Right atrium auricular region (tissue), 2 donors: Measurements from ENCODE around the gene LOXL4. TPM values are rescaled to one million over a fixed set of nuclear protein-coding genes. Genes with fewer than 3 reads are reported as not detected.
A peak's percentile ranks its signal among the peaks of the same experiment; 100 is the strongest.

Source experiments
- DNase-seq: peaks from one replicate; pipeline ENCODE4 v3.0.0-alpha.2; 2019; ENCODE audit warnings: low spot score
- H3K27ac ChIP-seq, 2 donors: fragments of 200-600 bp; sonication (generic); 1 replicate in 1 of 2; 2 replicates in 1 of 2; pipeline ENCODE4 v1.5.1; 2016 to 2019
- H3K27me3 ChIP-seq, 2 donors: fragments of 200-600 bp; sonication (generic); one replicate each; pipeline versions ENCODE4 v1.5.1 to v1.6.0; 2017 to 2019
- H3K36me3 ChIP-seq: fragments of 200-600 bp; sonication (generic); one replicate; pipeline ENCODE4 v1.5.1; 2016
- H3K4me1 ChIP-seq, 2 donors: fragments of 200-600 bp; sonication (generic); one replicate each; pipeline versions ENCODE4 v1.5.1 to v1.6.0; 2017 to 2019
- H3K4me3 ChIP-seq, 2 donors: fragments of 200-600 bp; sonication (generic); 1 replicate in 1 of 2; 2 replicates in 1 of 2; pipeline ENCODE4 v1.5.1; 2017 to 2019; ENCODE audit warnings: mild to moderate bottlenecking in 1 of 2, moderate library complexity in 1 of 2
- H3K9me3 ChIP-seq, 2 donors: fragments of 200-600 bp; sonication (generic); one replicate each; pipeline ENCODE4 v1.5.1; 2019
- total RNA-seq, 2 donors: library from RNA; depleted of rRNA; stranded (reverse); fragments of >200 nt; gene quantifications; one replicate each; pipeline ENCODE4 v1.1.0, GENCODE V29; 2016
- TF ChIP-seq, protein P1 (sequence below), 2 donors: fragments of 200-600 bp; sonication (generic); IDR thresholded peaks; one replicate each; pipeline ENCODE4 v1.5.1; 2019; ENCODE audit warnings: antibody characterized with exemption in 2 of 2

LOXL4 gene
- total RNA-seq, 2 donors from 2014 or later = 1.5 to 1.6 TPM

DNA sequence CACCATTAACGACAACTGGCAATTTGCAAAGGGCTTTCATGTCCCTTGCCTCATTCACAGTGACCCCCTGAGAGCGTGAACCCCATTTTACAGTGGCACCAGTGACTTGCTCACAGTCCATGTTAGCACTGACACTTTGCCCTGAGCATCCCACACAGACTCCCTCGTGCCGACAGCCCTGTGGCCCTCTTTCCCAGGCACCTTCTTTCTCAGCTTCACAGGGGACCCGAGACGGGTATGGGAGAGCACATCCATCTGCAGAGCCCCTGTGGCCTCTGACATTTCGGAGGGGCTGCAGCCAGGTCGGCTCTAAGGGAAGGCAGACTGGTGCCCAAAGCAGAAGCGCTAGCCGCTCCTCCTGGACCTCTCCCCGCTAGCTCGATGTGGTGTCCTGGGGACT, 10.8 kb downstream of the LOXL4 start:
- H3K36me3 ChIP-seq = no peaks in the 10 kb centered on the region
- no peak overlapping the region for H3K27ac ChIP-seq
- H3K9me3 ChIP-seq = no peaks in the 10 kb centered on the region
- no peak overlapping the region for H3K4me3 ChIP-seq
- no peaks in the 10 kb centered on the region for H3K27me3 ChIP-seq
- TF ChIP-seq, protein P1, sequence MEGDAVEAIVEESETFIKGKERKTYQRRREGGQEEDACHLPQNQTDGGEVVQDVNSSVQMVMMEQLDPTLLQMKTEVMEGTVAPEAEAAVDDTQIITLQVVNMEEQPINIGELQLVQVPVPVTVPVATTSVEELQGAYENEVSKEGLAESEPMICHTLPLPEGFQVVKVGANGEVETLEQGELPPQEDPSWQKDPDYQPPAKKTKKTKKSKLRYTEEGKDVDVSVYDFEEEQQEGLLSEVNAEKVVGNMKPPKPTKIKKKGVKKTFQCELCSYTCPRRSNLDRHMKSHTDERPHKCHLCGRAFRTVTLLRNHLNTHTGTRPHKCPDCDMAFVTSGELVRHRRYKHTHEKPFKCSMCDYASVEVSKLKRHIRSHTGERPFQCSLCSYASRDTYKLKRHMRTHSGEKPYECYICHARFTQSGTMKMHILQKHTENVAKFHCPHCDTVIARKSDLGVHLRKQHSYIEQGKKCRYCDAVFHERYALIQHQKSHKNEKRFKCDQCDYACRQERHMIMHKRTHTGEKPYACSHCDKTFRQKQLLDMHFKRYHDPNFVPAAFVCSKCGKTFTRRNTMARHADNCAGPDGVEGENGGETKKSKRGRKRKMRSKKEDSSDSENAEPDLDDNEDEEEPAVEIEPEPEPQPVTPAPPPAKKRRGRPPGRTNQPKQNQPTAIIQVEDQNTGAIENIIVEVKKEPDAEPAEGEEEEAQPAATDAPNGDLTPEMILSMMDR (IDR thresholded peaks at IDR 0.05) = no peak
- no peaks in the 10 kb centered on the region for H3K4me1 ChIP-seq
- DNase-seq = peak; percentile 16

DNA sequence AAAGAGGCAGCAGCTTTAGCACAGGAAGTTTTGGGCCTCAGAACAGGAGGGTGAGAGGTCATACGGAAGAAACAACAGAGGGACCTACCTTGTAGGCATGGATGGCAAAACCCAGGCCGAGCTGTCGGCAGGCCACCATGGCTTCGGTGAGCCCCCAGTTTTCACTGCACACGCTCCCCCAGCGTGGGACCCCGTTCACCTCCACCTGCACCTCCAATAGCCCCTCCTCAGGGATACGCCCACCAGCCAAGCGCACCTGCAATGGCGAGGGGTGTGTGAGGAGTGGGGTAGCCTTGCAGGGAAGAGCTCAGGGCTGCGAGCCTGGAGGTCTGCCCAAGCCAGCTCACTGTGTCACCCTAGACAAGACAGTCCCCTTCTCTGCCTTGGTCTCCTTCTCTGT, 11.3 kb downstream of the LOXL4 start:
- H3K4me1 ChIP-seq = no peaks in the 10 kb centered on the region
- H3K9me3 ChIP-seq = no peaks in the 10 kb centered on the region
- TF ChIP-seq, protein P1 (IDR thresholded peaks at IDR 0.05) = no peak
- no peaks in the 10 kb centered on the region for H3K36me3 ChIP-seq
- no peak overlapping the region for H3K4me3 ChIP-seq
- DNase-seq = no peak
- no peak overlapping the region for H3K27ac ChIP-seq
- H3K27me3 ChIP-seq = no peaks in the 10 kb centered on the region

DNA sequence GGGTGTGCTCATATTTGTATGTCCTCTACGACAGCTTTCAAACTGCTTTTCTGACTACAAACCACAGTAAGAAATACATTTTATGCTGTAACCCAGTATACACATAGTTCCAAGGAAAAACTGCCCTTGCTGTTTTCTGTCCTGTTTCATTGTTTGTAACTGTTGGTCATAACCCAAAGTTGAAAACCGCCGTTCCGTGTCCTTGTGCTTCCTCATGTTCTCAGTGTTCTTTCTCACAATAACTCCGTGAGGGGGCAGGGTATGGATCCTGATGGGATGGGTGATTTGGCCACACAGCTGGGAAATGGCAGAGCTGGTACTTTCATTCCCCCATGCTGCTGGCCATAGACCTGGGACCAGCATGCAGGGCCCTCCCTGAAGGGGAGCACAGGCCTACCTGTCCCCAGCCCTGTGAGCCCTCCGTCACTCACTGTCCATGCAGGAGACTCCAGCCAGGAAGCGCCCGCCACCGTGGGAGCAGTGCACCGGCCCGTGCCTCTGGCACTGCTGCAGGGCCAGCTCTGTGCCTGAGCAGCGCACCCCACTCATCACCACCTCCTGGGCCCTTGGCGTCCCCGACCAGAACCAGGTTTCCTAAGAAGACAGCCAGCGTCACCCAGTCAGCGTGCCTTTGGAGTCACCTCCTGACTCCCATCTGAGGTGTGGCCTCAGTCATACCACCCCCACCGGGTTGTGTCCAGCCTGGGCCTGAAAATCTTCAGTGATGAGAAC, 12.7 kb downstream of the LOXL4 start:
- Histone ChIP-seq H3K27me3 (no peaks in the 10 kb centered on the region), H3K4me3 (no peak overlapping the region), H3K36me3 (no peaks in the 10 kb centered on the region), H3K9me3 (no peaks in the 10 kb centered on the region), H3K4me1 (no peaks in the 10 kb centered on the region), H3K27ac (no peak overlapping the region)
- TF ChIP-seq, protein P1 (IDR thresholded peaks at IDR 0.05) = no peak
- no peak for DNase-seq

DNA sequence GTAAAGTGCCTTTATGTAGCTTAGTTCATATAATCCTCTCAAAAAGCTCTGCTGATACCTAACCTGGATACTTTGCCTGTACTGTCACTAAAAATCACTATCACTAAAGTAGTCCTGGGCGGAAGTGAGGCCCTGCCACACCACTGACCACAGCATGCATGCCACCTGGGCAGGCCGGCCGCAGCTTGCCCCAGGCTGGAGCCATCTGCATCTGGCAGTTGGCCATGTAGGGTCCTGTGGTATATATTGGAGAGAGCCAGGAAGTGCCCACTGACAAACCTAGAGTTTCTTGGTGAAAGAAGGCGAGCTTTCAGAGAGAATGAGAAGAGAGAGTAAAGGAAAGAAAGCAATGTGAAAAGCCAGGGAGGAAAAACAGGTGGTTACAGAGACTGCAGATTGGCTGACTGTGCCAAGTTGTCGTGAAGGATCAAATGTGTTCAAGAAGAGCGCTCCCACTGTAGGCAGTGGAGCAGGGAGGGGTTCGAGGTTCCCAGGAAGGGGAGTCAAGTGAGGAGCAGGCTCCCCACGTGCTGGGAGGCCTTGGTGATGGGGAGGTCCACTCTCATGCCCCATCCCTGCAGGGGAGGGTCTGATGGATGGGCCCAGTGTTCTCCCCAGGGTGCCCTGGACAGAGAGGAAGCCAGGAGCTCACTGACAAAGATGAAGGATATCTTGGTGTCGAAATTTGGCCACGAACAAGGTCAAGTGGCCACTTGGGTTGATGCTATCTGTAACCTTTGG, 13.6 kb downstream of the LOXL4 start:
- Histone ChIP-seq H3K9me3 (no peaks in the 10 kb centered on the region), H3K4me1 (no peaks in the 10 kb centered on the region), H3K4me3 (no peak overlapping the region), H3K27me3 (no peaks in the 10 kb centered on the region), H3K27ac (no peak overlapping the region), H3K36me3 (no peaks in the 10 kb centered on the region)
- no peak for DNase-seq
- TF ChIP-seq, protein P1 (IDR thresholded peaks at IDR 0.05) = no peak

DNA sequence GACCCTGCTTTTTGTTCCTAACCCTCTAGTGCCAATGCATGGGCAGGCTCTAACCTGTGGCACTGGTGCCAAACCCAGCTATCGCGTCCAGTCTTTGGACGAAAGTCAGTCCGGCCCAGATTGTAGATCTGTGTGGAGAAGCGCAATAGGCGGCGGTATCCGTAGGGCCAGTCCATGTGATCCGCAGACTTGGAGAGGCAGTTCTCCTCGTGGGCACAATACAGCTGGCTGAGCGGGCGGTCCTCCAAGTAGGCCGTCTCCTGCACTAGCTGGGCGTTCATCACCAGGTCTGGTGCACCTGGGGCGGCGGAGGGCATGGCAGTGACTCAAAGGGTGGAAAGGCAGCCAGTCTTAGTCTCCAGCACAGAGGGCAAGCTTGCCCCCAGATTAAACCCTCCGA, 14.5 kb downstream of the LOXL4 start:
- TF ChIP-seq, protein P1 (IDR thresholded peaks at IDR 0.05) = no peak
- no peak for DNase-seq
- Histone ChIP-seq H3K36me3 (peaks cover 5% of the 10 kb centered on the region), H3K4me3 (no peak overlapping the region), H3K27me3 (no peaks in the 10 kb centered on the region), H3K9me3 (no peaks in the 10 kb centered on the region), H3K27ac (no peak overlapping the region), H3K4me1 (no peaks in the 10 kb centered on the region)
